ENCODE data around the gene GRK1.
"Not testable (repeated sequence)": the region's sequence is repeated elsewhere in the genome, so short reads cannot be mapped to it uniquely, and the experiment has no call there.

Gene GRK1

GRCh38 chr13:113672002-113672651, 5.1 kb downstream of the GRK1 start:
- no peaks in the 10 kb centered on the region for H3K36me3 Mint-ChIP-seq
- H3K4me3 Mint-ChIP-seq: no peak overlapping the region
- peak overlapping the region; percentile 1 for H3K27ac Mint-ChIP-seq
- CTCF ChIA-PET: no interaction called here
- no peaks in the 10 kb centered on the region for H3K4me1 Mint-ChIP-seq
- peaks cover 4% of the 10 kb centered on the region for H3K9me3 Mint-ChIP-seq
- no peaks in the 10 kb centered on the region for H3K27me3 Mint-ChIP-seq
- peak; percentile 18 for DNase-seq

- Mint-ChIP-seq H3K27ac (peak overlapping the region; percentile 73), H3K4me1 (peaks cover 9% of the 10 kb centered on the region), H3K4me3 (no peak overlapping the region), H3K36me3 (no peaks in the 10 kb centered on the region), H3K9me3 (peaks cover 6% of the 10 kb centered on the region), H3K27me3 (peaks cover 12% of the 10 kb centered on the region)
- CTCF ChIA-PET: no interaction called here
- no peak for DNase-seq
Observed at GRCh38 chr13:113722921-113723320, 55.9 kb downstream of the GRK1 start.

- Mint-ChIP-seq H3K9me3 (peaks cover 8% of the 10 kb centered on the region), H3K36me3 (no peaks in the 10 kb centered on the region), H3K27me3 (peaks cover 15% of the 10 kb centered on the region), H3K4me3 (no peak overlapping the region), H3K27ac (peak overlapping the region; percentile 73), H3K4me1 (peaks cover 9% of the 10 kb centered on the region)
- CTCF ChIA-PET: no interaction called here
- no peak for DNase-seq
Observed at GRCh38 chr13:113723410-113724015, 56.5 kb downstream of the GRK1 start.

GRCh38 chr13:113724016-113724758, 57.2 kb downstream of the GRK1 start:
- DNase-seq: no peak
- CTCF ChIA-PET: interaction anchor here (1.0 kb wide), 1 partner anchor 74 kb away, joined by 4 read pairs; no protein-coding TSS in a partner anchor
- Mint-ChIP-seq H3K27ac (peak overlapping the region; percentile 89), H3K36me3 (no peaks in the 10 kb centered on the region), H3K9me3 (peaks cover 9% of the 10 kb centered on the region), H3K27me3 (peaks cover 22% of the 10 kb centered on the region), H3K4me1 (peaks cover 9% of the 10 kb centered on the region), H3K4me3 (peak overlapping the region; percentile 64)

GRCh38 chr13:113724780-113725315, 57.8 kb downstream of the GRK1 start:
- Mint-ChIP-seq H3K27me3 (peaks cover 28% of the 10 kb centered on the region), H3K36me3 (no peaks in the 10 kb centered on the region)

GRCh38 chr13:113725329-113726105, 58.5 kb downstream of the GRK1 start:
- CTCF ChIA-PET: interaction anchor here (1.0 kb wide), 1 partner anchor 75 kb away, joined by 4 read pairs; no protein-coding TSS in a partner anchor
- Mint-ChIP-seq H3K27ac (peak overlapping the region; percentile 89), H3K27me3 (peaks cover 35% of the 10 kb centered on the region), H3K4me3 (peak overlapping the region; percentile 64)
- H3K4me1 Mint-ChIP-seq, H3K36me3 Mint-ChIP-seq, H3K9me3 Mint-ChIP-seq: not testable (repeated sequence)
- DNase-seq: peak; percentile 65

More at GRCh38 chr13:113724780-113725315, 57.8 kb downstream of the GRK1 start:
- Mint-ChIP-seq H3K9me3 (peaks cover 9% of the 10 kb centered on the region), H3K27ac (peak overlapping the region; percentile 89), H3K4me3 (peak overlapping the region; percentile 64), H3K4me1 (peaks cover 9% of the 10 kb centered on the region)
- DNase-seq: peak; percentile 87
- CTCF ChIA-PET: interaction anchor here (1.0 kb wide), 1 partner anchor 74 kb away, joined by 4 read pairs; no protein-coding TSS in a partner anchor

- Mint-ChIP-seq H3K27me3 (peaks cover 42% of the 10 kb centered on the region), H3K27ac (peak overlapping the region; percentile 78), H3K4me3 (peak overlapping the region; percentile 48)
- H3K4me1 Mint-ChIP-seq, H3K36me3 Mint-ChIP-seq, H3K9me3 Mint-ChIP-seq, CTCF ChIA-PET: not testable (repeated sequence)
- peak; percentile 38 for DNase-seq
Observed at GRCh38 chr13:113726106-113726821, 59.2 kb downstream of the GRK1 start.

GRCh38 chr13:113726961-113727411, 60.0 kb downstream of the GRK1 start:
- CTCF ChIA-PET: no interaction called here
- H3K4me3 Mint-ChIP-seq: peak overlapping the region; percentile 43
- H3K4me1 Mint-ChIP-seq: peaks cover 9% of the 10 kb centered on the region
- H3K9me3 Mint-ChIP-seq: peaks cover 9% of the 10 kb centered on the region
- no peaks in the 10 kb centered on the region for H3K36me3 Mint-ChIP-seq
- H3K27ac Mint-ChIP-seq: peak overlapping the region; percentile 55
- H3K27me3 Mint-ChIP-seq: peaks cover 50% of the 10 kb centered on the region
- DNase-seq: no peak

GRCh38 chr13:113728571-113729054, 61.6 kb downstream of the GRK1 start:
- Mint-ChIP-seq H3K27me3 (peaks cover 55% of the 10 kb centered on the region), H3K9me3 (peaks cover 12% of the 10 kb centered on the region), H3K36me3 (no peaks in the 10 kb centered on the region), H3K4me1 (peaks cover 6% of the 10 kb centered on the region), H3K27ac (no peak overlapping the region), H3K4me3 (no peak overlapping the region)
- DNase-seq: no peak
- CTCF ChIA-PET: interaction anchor here (1.2 kb wide), 1 partner anchor 499 kb away, joined by 3 read pairs; no protein-coding TSS in a partner anchor

GRCh38 chr13:113729187-113730019, 62.4 kb downstream of the GRK1 start:
- DNase-seq: no peak

GRCh38 chr13:113730258-113730691, 63.3 kb downstream of the GRK1 start:
- no peaks in the 10 kb centered on the region for H3K4me1 Mint-ChIP-seq
- H3K27me3 Mint-ChIP-seq: peaks cover 46% of the 10 kb centered on the region
- H3K9me3 Mint-ChIP-seq: peaks cover 22% of the 10 kb centered on the region
- no peak overlapping the region for H3K27ac Mint-ChIP-seq
- CTCF ChIA-PET: no interaction called here
- H3K36me3 Mint-ChIP-seq: no peaks in the 10 kb centered on the region
- DNase-seq: no peak
- H3K4me3 Mint-ChIP-seq: no peak overlapping the region

More at GRCh38 chr13:113729187-113730019, 62.4 kb downstream of the GRK1 start:
- CTCF ChIA-PET: interaction anchor here (1.2 kb wide), 1 partner anchor 498 kb away, joined by 3 read pairs; no protein-coding TSS in a partner anchor
- H3K27ac Mint-ChIP-seq: no peak overlapping the region
- H3K9me3 Mint-ChIP-seq: peaks cover 20% of the 10 kb centered on the region
- H3K4me1 Mint-ChIP-seq: peaks cover 3% of the 10 kb centered on the region
- peaks cover 55% of the 10 kb centered on the region for H3K27me3 Mint-ChIP-seq
- H3K36me3 Mint-ChIP-seq: no peaks in the 10 kb centered on the region
- H3K4me3 Mint-ChIP-seq: no peak overlapping the region

GRCh38 chr13:113730831-113731191, 63.8 kb downstream of the GRK1 start:
- CTCF ChIA-PET: interaction anchor here (0.8 kb wide), 1 partner anchor 10 kb away, joined by 3 read pairs; no protein-coding TSS in a partner anchor
- DNase-seq: no peak
- H3K4me1 Mint-ChIP-seq: no peaks in the 10 kb centered on the region

More at GRCh38 chr13:113730831-113731191, 63.8 kb downstream of the GRK1 start:
- H3K9me3 Mint-ChIP-seq: peaks cover 22% of the 10 kb centered on the region
- no peak overlapping the region for H3K27ac Mint-ChIP-seq
- H3K27me3 Mint-ChIP-seq: peaks cover 46% of the 10 kb centered on the region
- H3K4me3 Mint-ChIP-seq: no peak overlapping the region
- H3K36me3 Mint-ChIP-seq: no peaks in the 10 kb centered on the region
